ENCODE data around the gene PPP6R3. TPM values are rescaled to one million over a fixed set of nuclear protein-coding genes. Genes with fewer than 3 reads are reported as not detected.

Gene PPP6R3
- total and polyA plus RNA-seq, 10 of the 15 experiments (the other 5 are each of a cell fraction or from before 2014, with no cell fraction given), result 12.4 to 123 (median 74.1) TPM

GRCh38 chr11:68431984-68432645 lies 28.4 kb upstream of the PPP6R3 start:
- no peaks in the 10 kb centered on the region for H3K4me1 ChIP-seq (ENCODE audit: control insufficient read depth, insufficient read depth, low read length)
- BruUV-seq (replicated peaks), result no TSS peak
- in situ Hi-C loops (cut with MboI), result no loop called here
- H3K79me2 ChIP-seq (ENCODE audit: control insufficient read depth, insufficient read depth, low read length), result no peaks in the 10 kb centered on the region
- FAIRE-seq (no peak), ATAC-seq (no peak), DNase-seq (ENCODE audit: low read depth, low spot score) (no peak)
- H3K4me2 ChIP-seq (ENCODE audit: control insufficient read depth, insufficient read depth), result no peak overlapping the region
- no peak overlapping the region for H2AFZ ChIP-seq (ENCODE audit: control insufficient read depth, low read depth, low read length)
- CTCF ChIA-PET, result no interaction called here
- SMC1A ChIA-PET (ENCODE audit: uncharacterized antibody, unreplicated experiment), result no interaction called here
- H3K27me3 ChIP-seq (replicated peaks in 1 of 2; ENCODE audit: control insufficient read depth in 2 of 2, insufficient read depth in 2 of 2, low read length in 1 of 2), result no peaks in the 10 kb centered on the region
- intact Hi-C loops (cut with micrococcal nuclease; ENCODE audit: unreplicated experiment), result no loop called here
- no peaks in the 10 kb centered on the region for H4K20me1 ChIP-seq (ENCODE audit: control insufficient read depth, insufficient read depth)
- H3K4me3 ChIP-seq, result no peak overlapping the region
- H3K36me3 ChIP-seq (ENCODE audit: control insufficient read depth in 2 of 2, insufficient read depth in 2 of 2, low read length in 1 of 2), result peaks cover 7 to 16% of the 10 kb centered on the region in 2 experiments
- no peak overlapping the region for H3K27ac ChIP-seq (ENCODE audit: control insufficient read depth, insufficient read depth)
- POLR2A ChIA-PET, result no interaction called here
- peaks cover 10% of the 10 kb centered on the region; the same call in 2 of the 3 replicates for H3K9me3 ChIP-seq (replicated peaks; ENCODE audit: control insufficient read depth, insufficient read depth, low read length)
- H3K9ac ChIP-seq (ENCODE audit: control insufficient read depth, insufficient read depth, low read length), result no peak overlapping the region
- TF ChIP-seq TARDBP (IDR thresholded peaks at IDR 0.05; ENCODE audit: borderline replicate concordance) (no peak), RELA (IDR thresholded peaks at IDR 0.05; ENCODE audit: borderline replicate concordance, partially characterized antibody) (no peak)
- 78% methylated on average over 24 of the region's 24 CpGs for WGBS (ENCODE audit: insufficient coverage, insufficient replicate concordance, low lambda C conversion rate, missing lambda C conversion rate)
- RAD21 ChIA-PET (ENCODE audit: unreplicated experiment), result no interaction called here

- Histone ChIP-seq H3K36me3 (ENCODE audit: control insufficient read depth in 2 of 2, insufficient read depth in 2 of 2, low read length in 1 of 2) (peaks cover 7 to 16% of the 10 kb centered on the region in 2 experiments), H3K27ac (ENCODE audit: control insufficient read depth, insufficient read depth) (no peak overlapping the region), H3K9ac (ENCODE audit: control insufficient read depth, insufficient read depth, low read length) (no peak overlapping the region), H3K4me1 (ENCODE audit: control insufficient read depth, insufficient read depth, low read length) (no peaks in the 10 kb centered on the region), H2AFZ (ENCODE audit: control insufficient read depth, low read depth, low read length) (no peak overlapping the region), H4K20me1 (ENCODE audit: control insufficient read depth, insufficient read depth) (no peaks in the 10 kb centered on the region), H3K27me3 (replicated peaks in 1 of 2; ENCODE audit: control insufficient read depth in 2 of 2, insufficient read depth in 2 of 2, low read length in 1 of 2) (no peaks in the 10 kb centered on the region), H3K4me3 (no peak overlapping the region), H3K9me3 (replicated peaks; ENCODE audit: control insufficient read depth, insufficient read depth, low read length) (peaks cover 10% of the 10 kb centered on the region; the same call in 2 of the 3 replicates), H3K79me2 (ENCODE audit: control insufficient read depth, insufficient read depth, low read length) (no peaks in the 10 kb centered on the region), H3K4me2 (ENCODE audit: control insufficient read depth, insufficient read depth) (no peak overlapping the region)
- FAIRE-seq, result no peak
- ChIA-PET SMC1A (ENCODE audit: uncharacterized antibody, unreplicated experiment) (no interaction called here), RAD21 (ENCODE audit: unreplicated experiment) (no interaction called here), POLR2A (no interaction called here), CTCF (no interaction called here)
- 80% methylated on average over 17 of the region's 17 CpGs for WGBS (ENCODE audit: insufficient coverage, insufficient replicate concordance, low lambda C conversion rate, missing lambda C conversion rate)
- in situ Hi-C loops (cut with MboI), result no loop called here
- no peak for ATAC-seq
- TF ChIP-seq RBBP5 (conservative IDR thresholded peaks at IDR 0.05) (no peak), NFXL1 (IDR thresholded peaks at IDR 0.05; ENCODE audit: borderline replicate concordance) (no peak), SP1 (IDR thresholded peaks at IDR 0.05; ENCODE audit: low read depth, low read length) (no peak), BACH1 (IDR thresholded peaks at IDR 0.05; ENCODE audit: borderline replicate concordance) (no peak)
- no TSS peak for BruUV-seq (replicated peaks)
- no peak for DNase-seq (ENCODE audit: low read depth, low spot score)
- intact Hi-C loops (cut with micrococcal nuclease; ENCODE audit: unreplicated experiment), result no loop called here
Observed at GRCh38 chr11:68432874-68433273, 27.7 kb upstream of the PPP6R3 start.
